Measurements from ENCODE around the gene ZBTB6.
A peak's percentile ranks its signal among the peaks of the same experiment; 100 is the strongest.
"Not testable (repeated sequence)": the region's sequence is repeated elsewhere in the genome, so short reads cannot be mapped to it uniquely, and the experiment has no call there.

Gene ZBTB6

DNA sequence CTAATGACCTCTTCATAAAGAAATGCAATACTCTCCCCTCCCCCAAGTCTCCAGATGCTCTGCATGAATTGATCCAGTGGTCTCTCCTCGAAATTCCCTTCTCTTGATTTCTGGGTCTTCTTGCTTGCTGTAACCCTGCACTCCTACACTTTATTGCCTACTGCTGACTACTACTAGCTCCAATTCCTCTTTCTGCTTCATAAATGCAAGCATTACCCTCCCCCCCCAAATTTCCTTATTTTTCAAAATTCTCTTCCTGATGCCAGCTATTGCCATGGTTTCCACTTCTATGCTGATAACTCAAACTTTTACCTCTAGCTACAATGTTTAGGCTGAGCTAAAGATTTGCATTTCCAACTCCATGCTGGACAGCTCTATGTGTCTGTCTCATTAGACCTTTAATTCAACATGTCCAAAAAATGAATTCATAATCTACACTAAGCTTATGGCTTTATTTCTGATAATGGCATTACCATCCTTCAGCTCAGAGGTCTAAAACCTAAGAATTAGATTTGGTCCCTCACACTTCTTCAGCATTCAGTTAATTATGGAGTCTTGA lies 16.8 kb upstream of the ZBTB6 start:
- no peak for DNase-seq (ENCODE audit: low spot score)

- no peak for DNase-seq (ENCODE audit: low spot score)
Measured at GRCh38 chr9:122923947-122924346, 10.8 kb upstream of the ZBTB6 start.

GRCh38 chr9:122922713-122923112 lies 9.6 kb upstream of the ZBTB6 start:
- DNase-seq (ENCODE audit: low spot score): no peak

GRCh38 chr9:122918310-122918709 lies 5.2 kb upstream of the ZBTB6 start:
- DNase-seq (ENCODE audit: low spot score): no peak

- no peak for DNase-seq (ENCODE audit: low spot score)
Measured at GRCh38 chr9:122912671-122912963, 506 bp downstream of the ZBTB6 start.

GRCh38 chr9:122906122-122906521 lies 7.0 kb downstream of the ZBTB6 start:
- not testable (repeated sequence) for DNase-seq (ENCODE audit: low spot score)

GRCh38 chr9:122904823-122905710 lies 8.1 kb downstream of the ZBTB6 start, which contains the start of gene RC3H2:
TSS of gene RC3H2 (minus strand) at chr9:122905359. CDS start at chr9:122897509, 7,850 bp downstream.
- peak; percentile 99 for DNase-seq (ENCODE audit: low spot score)

DNA sequence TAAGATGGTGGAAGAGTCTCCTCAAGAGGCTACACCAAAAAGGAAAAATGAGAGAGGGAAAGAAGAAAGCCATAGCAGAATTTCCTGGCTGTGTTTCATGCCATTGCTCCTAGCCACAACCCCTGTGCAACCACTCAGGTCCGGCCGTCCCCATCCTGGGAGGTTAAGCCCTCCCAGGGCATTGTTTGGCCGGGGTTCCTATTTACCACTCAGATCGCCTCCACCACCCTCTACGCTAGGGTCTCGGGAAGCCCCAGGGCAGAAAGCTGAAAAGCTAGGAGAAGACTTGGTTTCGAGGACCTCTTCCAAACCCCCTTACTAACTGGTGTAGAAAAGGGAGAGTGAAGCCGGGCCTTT lies 8.7 kb downstream of the ZBTB6 start:
- DNase-seq (ENCODE audit: low spot score): peak; percentile 73

- no peak for DNase-seq (ENCODE audit: low spot score)
Measured at GRCh38 chr9:122900791-122901190, 12.3 kb downstream of the ZBTB6 start.

GRCh38 chr9:122897969-122898368 lies 15.2 kb downstream of the ZBTB6 start:
- DNase-seq (ENCODE audit: low spot score): no peak

DNA sequence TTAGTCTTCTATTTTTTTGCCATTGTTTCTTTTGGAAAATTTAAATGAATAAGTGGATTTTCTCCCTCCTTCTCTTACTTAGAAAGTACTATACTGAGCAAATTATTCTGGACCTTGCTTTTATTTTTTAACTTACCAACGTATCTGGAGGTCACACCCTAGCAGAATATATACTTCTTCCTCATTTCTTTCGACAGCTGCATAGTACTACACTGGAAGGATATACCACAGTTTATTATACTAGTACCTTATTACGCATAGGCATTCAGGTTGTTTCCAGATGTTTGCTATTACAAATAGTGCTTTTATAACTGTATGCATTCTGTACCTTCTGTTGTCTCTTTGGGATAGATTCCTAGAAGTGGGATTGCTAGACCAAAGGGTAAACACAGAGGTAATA lies 24.6 kb downstream of the ZBTB6 start:
- DNase-seq (ENCODE audit: low spot score): no peak

GRCh38 chr9:122883125-122883524 lies 30.0 kb downstream of the ZBTB6 start:
- no peak for DNase-seq (ENCODE audit: low spot score)

DNA sequence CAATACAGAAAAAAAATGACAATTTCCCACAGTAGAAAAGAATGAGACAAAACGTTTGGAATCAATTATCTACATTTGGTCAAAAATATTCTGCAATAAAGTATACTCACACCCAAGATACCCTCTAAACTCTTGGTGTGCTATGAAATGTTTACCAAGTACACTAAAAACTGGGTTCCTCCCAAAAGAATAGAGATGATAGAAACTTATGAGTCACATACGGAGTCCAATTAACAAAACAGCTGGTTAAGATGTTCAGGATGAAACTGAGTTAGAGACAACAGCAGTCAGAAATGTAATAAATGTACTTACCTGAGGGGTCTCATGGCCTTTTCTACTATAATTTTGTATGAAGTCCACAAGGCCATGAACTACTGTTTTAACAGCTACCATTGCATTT lies 33.7 kb downstream of the ZBTB6 start:
- DNase-seq (ENCODE audit: low spot score): no peak

DNA sequence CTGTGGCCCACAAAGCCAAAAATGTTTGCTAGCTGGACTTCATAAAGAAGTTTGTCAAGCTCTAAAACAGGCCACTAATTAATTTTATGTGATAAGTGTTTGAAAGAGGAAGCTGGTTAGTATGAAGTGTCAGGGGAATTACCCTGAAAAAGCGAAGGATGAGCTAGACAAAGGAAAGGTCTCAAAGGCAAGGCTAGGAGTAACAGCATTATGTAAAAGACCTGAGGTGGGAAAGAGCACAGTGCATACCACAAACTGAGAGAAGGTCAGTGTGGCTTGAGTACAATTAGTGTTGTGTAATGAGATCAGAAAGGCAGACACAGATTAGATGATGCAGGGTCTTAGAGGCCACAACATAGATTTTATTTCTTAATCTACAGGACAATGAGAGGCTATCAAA lies 37.6 kb downstream of the ZBTB6 start:
- DNase-seq (ENCODE audit: low spot score): no peak

GRCh38 chr9:122867276-122867675 lies 45.8 kb downstream of the ZBTB6 start:
- DNase-seq (ENCODE audit: low spot score): not testable (repeated sequence)

GRCh38 chr9:122866079-122866478 lies 47.0 kb downstream of the ZBTB6 start:
- no peak for DNase-seq (ENCODE audit: low spot score)

GRCh38 chr9:122865300-122865699 lies 47.8 kb downstream of the ZBTB6 start:
- no peak for DNase-seq (ENCODE audit: low spot score)

DNA sequence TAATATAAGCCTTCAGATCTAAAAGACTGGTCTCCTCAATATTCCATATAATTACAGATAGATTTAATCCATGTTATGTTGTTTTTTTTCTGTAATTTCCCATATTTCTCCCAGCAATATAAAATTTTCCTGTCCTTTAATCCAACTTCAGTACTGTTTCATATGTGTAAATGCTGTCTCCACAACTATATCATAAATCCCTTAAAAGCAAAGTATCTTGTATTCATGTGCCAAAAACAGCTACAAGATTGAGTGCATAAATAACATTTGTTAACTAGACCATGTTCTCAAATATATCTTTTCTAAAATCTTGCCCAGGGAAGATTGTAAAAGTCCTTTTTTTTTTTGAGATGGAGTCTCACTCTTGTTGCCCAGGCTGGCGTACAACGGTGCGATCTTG lies 49.7 kb downstream of the ZBTB6 start:
- DNase-seq (ENCODE audit: low spot score): no peak

- DNase-seq (ENCODE audit: low spot score): no peak
Measured at GRCh38 chr9:122860319-122861142, 52.6 kb downstream of the ZBTB6 start.

Measured in left forelimb (tissue), 1 donor.